ENCODE measurements around the gene SPAST. TPM values are rescaled to one million over a fixed set of nuclear protein-coding genes. Genes with fewer than 3 reads are reported as not detected.

The SPAST gene
- total RNA-seq, 1 experiment from 2014 or later, result 16.2 TPM

DNA sequence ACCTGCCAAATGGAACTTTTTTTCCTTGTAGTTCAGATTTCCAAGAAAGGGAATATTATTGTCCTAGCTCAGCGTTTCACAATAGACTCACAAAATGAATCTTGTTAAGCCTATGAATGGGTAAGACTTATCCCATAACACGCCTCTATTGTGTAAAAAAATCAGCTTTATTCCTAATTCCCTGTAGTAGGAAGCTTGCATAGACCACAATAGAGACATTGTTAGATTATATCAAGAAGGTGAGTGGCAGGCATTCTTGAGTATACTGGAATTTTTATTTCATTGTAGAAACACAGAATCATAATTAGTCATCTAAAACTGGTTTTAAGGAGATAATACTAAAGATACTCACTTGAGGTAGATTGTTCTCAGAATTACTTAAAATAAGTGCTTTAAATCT, 55.8 kb downstream of the SPAST start (continued):
- TF ChIP-seq, protein P1, sequence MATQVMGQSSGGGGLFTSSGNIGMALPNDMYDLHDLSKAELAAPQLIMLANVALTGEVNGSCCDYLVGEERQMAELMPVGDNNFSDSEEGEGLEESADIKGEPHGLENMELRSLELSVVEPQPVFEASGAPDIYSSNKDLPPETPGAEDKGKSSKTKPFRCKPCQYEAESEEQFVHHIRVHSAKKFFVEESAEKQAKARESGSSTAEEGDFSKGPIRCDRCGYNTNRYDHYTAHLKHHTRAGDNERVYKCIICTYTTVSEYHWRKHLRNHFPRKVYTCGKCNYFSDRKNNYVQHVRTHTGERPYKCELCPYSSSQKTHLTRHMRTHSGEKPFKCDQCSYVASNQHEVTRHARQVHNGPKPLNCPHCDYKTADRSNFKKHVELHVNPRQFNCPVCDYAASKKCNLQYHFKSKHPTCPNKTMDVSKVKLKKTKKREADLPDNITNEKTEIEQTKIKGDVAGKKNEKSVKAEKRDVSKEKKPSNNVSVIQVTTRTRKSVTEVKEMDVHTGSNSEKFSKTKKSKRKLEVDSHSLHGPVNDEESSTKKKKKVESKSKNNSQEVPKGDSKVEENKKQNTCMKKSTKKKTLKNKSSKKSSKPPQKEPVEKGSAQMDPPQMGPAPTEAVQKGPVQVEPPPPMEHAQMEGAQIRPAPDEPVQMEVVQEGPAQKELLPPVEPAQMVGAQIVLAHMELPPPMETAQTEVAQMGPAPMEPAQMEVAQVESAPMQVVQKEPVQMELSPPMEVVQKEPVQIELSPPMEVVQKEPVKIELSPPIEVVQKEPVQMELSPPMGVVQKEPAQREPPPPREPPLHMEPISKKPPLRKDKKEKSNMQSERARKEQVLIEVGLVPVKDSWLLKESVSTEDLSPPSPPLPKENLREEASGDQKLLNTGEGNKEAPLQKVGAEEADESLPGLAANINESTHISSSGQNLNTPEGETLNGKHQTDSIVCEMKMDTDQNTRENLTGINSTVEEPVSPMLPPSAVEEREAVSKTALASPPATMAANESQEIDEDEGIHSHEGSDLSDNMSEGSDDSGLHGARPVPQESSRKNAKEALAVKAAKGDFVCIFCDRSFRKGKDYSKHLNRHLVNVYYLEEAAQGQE (IDR thresholded peaks at IDR 0.05; ENCODE audit: low read depth), result no peak
- TF ChIP-seq, protein P2, sequence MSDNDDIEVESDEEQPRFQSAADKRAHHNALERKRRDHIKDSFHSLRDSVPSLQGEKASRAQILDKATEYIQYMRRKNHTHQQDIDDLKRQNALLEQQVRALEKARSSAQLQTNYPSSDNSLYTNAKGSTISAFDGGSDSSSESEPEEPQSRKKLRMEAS (IDR thresholded peaks at IDR 0.05), result no peak
- no peak for TF ChIP-seq SIN3A (IDR thresholded peaks at IDR 0.05; ENCODE audit: low read depth)

DNA sequence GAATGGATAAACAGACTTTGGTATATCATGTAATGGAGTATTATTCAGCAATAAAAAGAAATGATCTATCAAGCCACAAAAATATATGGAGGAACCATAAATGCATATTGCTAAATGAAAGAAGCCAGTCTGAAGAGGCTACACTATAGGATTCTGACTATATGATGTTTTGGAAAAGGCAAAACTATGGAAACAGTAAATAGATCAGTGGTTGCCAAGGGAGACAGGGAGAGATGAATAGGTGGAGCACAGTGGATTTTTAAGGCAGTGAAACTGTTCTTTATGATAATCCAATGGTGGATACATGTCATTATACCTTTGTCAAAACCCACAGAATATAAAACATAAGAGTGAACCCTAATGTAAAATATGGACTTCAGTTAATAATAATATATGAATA, 61.3 kb downstream of the SPAST start:
- no peak for TF ChIP-seq POLR2AphosphoS5 (IDR thresholded peaks at IDR 0.05; ENCODE audit: low read depth, low read length)
- no peak for TF ChIP-seq RAD21 (IDR thresholded peaks at IDR 0.05; ENCODE audit: low read depth)
- no peaks in the 10 kb centered on the region for H4K20me1 ChIP-seq (ENCODE audit: insufficient read depth)
- H3K9ac ChIP-seq (ENCODE audit: low read length), result no peak overlapping the region
- RAD21 ChIA-PET (ENCODE audit: low non-redundant PET in 1 of 2, low total read pairs in 2 of 2, uncharacterized antibody in 2 of 2, unreplicated experiment in 2 of 2), result no interaction called here
- no peaks in the 10 kb centered on the region for H3K36me3 ChIP-seq (ENCODE audit: control insufficient read depth in 1 of 2, insufficient read depth in 2 of 2, low read length in 2 of 2)
- no peaks in the 10 kb centered on the region for H3K4me1 ChIP-seq (ENCODE audit: control insufficient read depth in 1 of 2, insufficient read depth in 2 of 2, low read length in 2 of 2)
- H2AFZ ChIP-seq (ENCODE audit: low read depth, low read length, poor library complexity, severe bottlenecking), result no peak overlapping the region
- H3K27ac ChIP-seq (ENCODE audit: low read depth, low read length), result no peak overlapping the region
- POLR2A ChIA-PET, result no interaction called here
- DNase-seq (ENCODE audit: low read depth, low spot score) (no peak), ATAC-seq (no peak)
- H3K9me2 ChIP-seq (ENCODE audit: insufficient read depth), result no peaks in the 10 kb centered on the region
- no peaks in the 10 kb centered on the region for H3K9me3 ChIP-seq (ENCODE audit: control insufficient read depth in 1 of 2, insufficient read depth in 1 of 2, low read depth in 1 of 2, low read length in 2 of 2)
- H3K27me3 ChIP-seq (ENCODE audit: insufficient read depth, low read length), result no peaks in the 10 kb centered on the region
- BruUV-seq (replicated peaks), result no TSS peak
- CTCF ChIA-PET, result no interaction called here
- no peak overlapping the region for H3K4me2 ChIP-seq (ENCODE audit: low read length)
- H3K79me2 ChIP-seq (ENCODE audit: insufficient read depth, low read length), result no peaks in the 10 kb centered on the region
- intact Hi-C loops (cut with micrococcal nuclease), result no loop called here
- H3K4me3 ChIP-seq (replicated peaks in 1 of 2; ENCODE audit: low read depth in 1 of 2, low read length in 2 of 2), result no peak overlapping the region

Data from HCT116 (cell line).